ENCODE results near the gene INMT.

- TF ChIP-seq, protein P1, sequence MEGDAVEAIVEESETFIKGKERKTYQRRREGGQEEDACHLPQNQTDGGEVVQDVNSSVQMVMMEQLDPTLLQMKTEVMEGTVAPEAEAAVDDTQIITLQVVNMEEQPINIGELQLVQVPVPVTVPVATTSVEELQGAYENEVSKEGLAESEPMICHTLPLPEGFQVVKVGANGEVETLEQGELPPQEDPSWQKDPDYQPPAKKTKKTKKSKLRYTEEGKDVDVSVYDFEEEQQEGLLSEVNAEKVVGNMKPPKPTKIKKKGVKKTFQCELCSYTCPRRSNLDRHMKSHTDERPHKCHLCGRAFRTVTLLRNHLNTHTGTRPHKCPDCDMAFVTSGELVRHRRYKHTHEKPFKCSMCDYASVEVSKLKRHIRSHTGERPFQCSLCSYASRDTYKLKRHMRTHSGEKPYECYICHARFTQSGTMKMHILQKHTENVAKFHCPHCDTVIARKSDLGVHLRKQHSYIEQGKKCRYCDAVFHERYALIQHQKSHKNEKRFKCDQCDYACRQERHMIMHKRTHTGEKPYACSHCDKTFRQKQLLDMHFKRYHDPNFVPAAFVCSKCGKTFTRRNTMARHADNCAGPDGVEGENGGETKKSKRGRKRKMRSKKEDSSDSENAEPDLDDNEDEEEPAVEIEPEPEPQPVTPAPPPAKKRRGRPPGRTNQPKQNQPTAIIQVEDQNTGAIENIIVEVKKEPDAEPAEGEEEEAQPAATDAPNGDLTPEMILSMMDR (IDR thresholded peaks at IDR 0.05), result no peak
- no peak for TF ChIP-seq POLR2A (IDR thresholded peaks at IDR 0.05)
Observed at GRCh38 chr7:30705008-30705407, 46.9 kb upstream of the INMT start.
